HL-60 (cell line): Measurements from ENCODE around the gene TMEM145.
"Not testable (repeated sequence)": the region's sequence is repeated elsewhere in the genome, so short reads cannot be mapped to it uniquely, and the experiment has no call there.

Experiments
- DNase-seq, 2 experiments: peaks; one replicate each; pipeline ENCODE4 v3.0.0-alpha.2; 2010 to 2020; ENCODE audit warnings: low read depth in 1 of 2, low spot score in 1 of 2
- H3K27ac ChIP-seq: fragments of 250-450 bp; sonication (Bioruptor Pico); replicated peaks from 2 replicates; pipeline ENCODE4 v1.5.1; 2020; ENCODE audit warnings: mild to moderate bottlenecking, moderate library complexity
- H3K27me3 ChIP-seq: fragments of 250-450 bp; sonication (Bioruptor Pico); 2 replicates; pipeline ENCODE4 v1.5.1; 2021; ENCODE audit warnings: mild to moderate bottlenecking, moderate library complexity; ENCODE audit not compliant: insufficient read depth, poor library complexity, severe bottlenecking
- H3K4me3 ChIP-seq: replicated peaks from 2 replicates; pipeline ENCODE4 v1.5.1; 2011; ENCODE audit warnings: mild to moderate bottlenecking, control low read depth, low read length; ENCODE audit not compliant: insufficient read depth
- GABPA ChIP-seq: IDR thresholded peaks from 2 replicates; pipeline ENCODE4 v1.6.1; 2012; ENCODE audit warnings: low read depth
- POLR2AphosphoS5 ChIP-seq: IDR thresholded peaks from 2 replicates; pipeline ENCODE4 v1.6.1; 2012; ENCODE audit warnings: low read depth
- REST ChIP-seq: IDR thresholded peaks from 2 replicates; pipeline ENCODE4 v1.6.1; 2012; ENCODE audit warnings: low read depth; ENCODE audit not compliant: insufficient replicate concordance
- SPI1 ChIP-seq: IDR thresholded peaks from 2 replicates; pipeline ENCODE4 v1.6.1; 2012; ENCODE audit warnings: low read depth, mild to moderate bottlenecking, borderline replicate concordance
- TF ChIP-seq, protein P1 (sequence below): IDR thresholded peaks from one replicate; pipeline ENCODE4 v1.5.1; 2011; ENCODE audit warnings: low read length, control low read depth, inconsistent platforms; ENCODE audit not compliant: insufficient read depth

TMEM145 gene

DNA sequence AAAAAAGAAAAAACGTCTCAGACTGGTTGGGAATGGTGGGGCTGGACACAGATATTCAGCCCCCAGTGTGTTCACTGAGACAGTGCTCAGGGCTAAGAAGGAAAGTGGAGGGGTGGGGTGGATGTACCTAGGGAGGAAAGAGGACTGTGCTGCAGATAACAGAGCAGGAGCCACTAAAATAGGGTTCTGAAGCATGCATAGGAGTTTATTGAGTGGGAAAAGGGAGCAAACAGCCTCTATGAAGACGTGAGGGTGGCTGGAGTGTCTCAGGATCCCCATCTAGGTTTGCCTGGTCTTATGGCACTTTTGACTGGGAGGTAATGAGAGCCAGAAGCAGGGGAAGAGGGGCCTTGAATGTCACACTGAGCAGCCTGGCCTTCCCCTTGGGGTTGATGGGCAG, 15.7 kb downstream of the TMEM145 start:
- TF ChIP-seq, protein P1, sequence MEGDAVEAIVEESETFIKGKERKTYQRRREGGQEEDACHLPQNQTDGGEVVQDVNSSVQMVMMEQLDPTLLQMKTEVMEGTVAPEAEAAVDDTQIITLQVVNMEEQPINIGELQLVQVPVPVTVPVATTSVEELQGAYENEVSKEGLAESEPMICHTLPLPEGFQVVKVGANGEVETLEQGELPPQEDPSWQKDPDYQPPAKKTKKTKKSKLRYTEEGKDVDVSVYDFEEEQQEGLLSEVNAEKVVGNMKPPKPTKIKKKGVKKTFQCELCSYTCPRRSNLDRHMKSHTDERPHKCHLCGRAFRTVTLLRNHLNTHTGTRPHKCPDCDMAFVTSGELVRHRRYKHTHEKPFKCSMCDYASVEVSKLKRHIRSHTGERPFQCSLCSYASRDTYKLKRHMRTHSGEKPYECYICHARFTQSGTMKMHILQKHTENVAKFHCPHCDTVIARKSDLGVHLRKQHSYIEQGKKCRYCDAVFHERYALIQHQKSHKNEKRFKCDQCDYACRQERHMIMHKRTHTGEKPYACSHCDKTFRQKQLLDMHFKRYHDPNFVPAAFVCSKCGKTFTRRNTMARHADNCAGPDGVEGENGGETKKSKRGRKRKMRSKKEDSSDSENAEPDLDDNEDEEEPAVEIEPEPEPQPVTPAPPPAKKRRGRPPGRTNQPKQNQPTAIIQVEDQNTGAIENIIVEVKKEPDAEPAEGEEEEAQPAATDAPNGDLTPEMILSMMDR = no peak
- TF ChIP-seq REST = no peak
- no peak for TF ChIP-seq POLR2AphosphoS5
- no peak for TF ChIP-seq GABPA
- TF ChIP-seq SPI1 = no peak
- DNase-seq = no peak
- H3K27me3 ChIP-seq = no peaks in the 10 kb centered on the region
- no peak overlapping the region for H3K27ac ChIP-seq
- no peak overlapping the region for H3K4me3 ChIP-seq

GRCh38 chr19:42330241-42330711, 17.2 kb downstream of the TMEM145 start:
- Histone ChIP-seq H3K27ac (no peak overlapping the region), H3K27me3 (no peaks in the 10 kb centered on the region), H3K4me3 (no peak overlapping the region)
- no peak for TF ChIP-seq POLR2AphosphoS5
- DNase-seq = no peak

DNA sequence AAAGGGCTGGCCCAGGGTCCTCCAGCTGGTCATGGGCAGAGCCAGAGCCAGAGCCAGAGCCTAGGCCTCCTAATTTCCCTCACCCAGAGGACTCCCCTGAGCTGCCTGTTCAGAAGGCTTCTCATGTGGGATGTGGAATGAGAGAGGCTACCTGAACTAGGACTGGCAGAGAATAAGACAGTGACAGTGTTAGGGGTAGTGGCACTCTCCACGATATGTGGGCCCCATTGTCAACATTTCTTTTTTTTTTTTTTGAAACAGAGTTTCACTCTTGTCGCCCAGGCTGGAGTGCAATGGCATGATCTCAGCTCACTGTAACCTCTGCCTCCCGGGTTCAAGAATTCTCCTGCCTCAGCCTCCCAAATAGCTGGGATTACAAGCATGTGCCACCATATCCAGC, 18.2 kb downstream of the TMEM145 start:
- not testable (repeated sequence) for DNase-seq, H3K27me3 ChIP-seq

DNA sequence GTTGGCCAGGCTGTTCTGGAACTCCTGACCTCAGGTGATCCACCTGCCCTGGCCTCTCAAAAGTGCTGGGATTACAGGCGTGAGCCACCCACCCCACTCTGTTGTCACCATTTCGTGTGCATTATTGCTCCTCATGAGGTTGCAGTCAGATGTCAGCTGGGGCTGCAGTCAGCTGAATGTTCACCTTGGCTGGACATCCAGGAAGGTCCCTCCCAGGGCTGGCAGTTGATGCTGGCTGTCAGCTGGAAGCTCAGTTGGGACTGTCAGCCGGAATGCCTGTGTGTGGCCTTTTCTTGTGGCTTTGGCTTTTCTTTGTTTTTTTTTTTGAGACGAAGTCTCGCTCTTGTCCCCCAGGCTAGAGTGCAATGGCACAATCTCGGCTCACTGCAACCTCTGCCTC, 18.9 kb downstream of the TMEM145 start:
- no peak for TF ChIP-seq SPI1
- TF ChIP-seq REST = no peak
- TF ChIP-seq, protein P1 = no peak
- TF ChIP-seq POLR2AphosphoS5 = no peak
- no peak for TF ChIP-seq GABPA
- Histone ChIP-seq H3K4me3 (no peak overlapping the region), H3K27me3 (no peaks in the 10 kb centered on the region), H3K27ac (no peak overlapping the region)
- no peak for DNase-seq

More for the DNA sequence above, 18.2 kb downstream of the TMEM145 start:
- H3K4me3 ChIP-seq, H3K27ac ChIP-seq: not testable (repeated sequence)

- no peak overlapping the region for H3K27ac ChIP-seq
- DNase-seq = no peak
- TF ChIP-seq SPI1 = no peak
- TF ChIP-seq, protein P1 = no peak
- no peak for TF ChIP-seq POLR2AphosphoS5
- no peak for TF ChIP-seq REST
- no peak for TF ChIP-seq GABPA
- no peak overlapping the region for H3K4me3 ChIP-seq
- no peaks in the 10 kb centered on the region for H3K27me3 ChIP-seq
These were observed 19.9 kb downstream of the TMEM145 start for GRCh38 chr19:42333018-42333417.
